SK-N-SH (cell line): ENCODE results near the gene GJD3.
"Not testable (repeated sequence)": the region's sequence is repeated elsewhere in the genome, so short reads cannot be mapped to it uniquely, and the experiment has no call there.

Experiments used
- CHD2 ChIP-seq: fragments of 150-350 bp; IDR thresholded peaks from 2 replicates; pipeline ENCODE4 v1.6.1; 2018; ENCODE audit warnings: low read length; ENCODE audit not compliant: partially characterized antibody
- CTCF ChIP-seq: fragments of 200-600 bp; sonication (generic); IDR thresholded peaks from 2 replicates; pipeline ENCODE4 v1.6.1; 2017; ENCODE audit warnings: antibody characterized with exemption, mild to moderate bottlenecking, moderate library complexity
- POLR2AphosphoS5 ChIP-seq: IDR thresholded peaks from 2 replicates; pipeline ENCODE4 v1.6.1; 2012; ENCODE audit warnings: low read depth, low read length
- RFX5 ChIP-seq: IDR thresholded peaks from 2 replicates; pipeline ENCODE4 v1.6.1; 2012; ENCODE audit warnings: mild to moderate bottlenecking, improper control_type of control experiment, low read length

DNA sequence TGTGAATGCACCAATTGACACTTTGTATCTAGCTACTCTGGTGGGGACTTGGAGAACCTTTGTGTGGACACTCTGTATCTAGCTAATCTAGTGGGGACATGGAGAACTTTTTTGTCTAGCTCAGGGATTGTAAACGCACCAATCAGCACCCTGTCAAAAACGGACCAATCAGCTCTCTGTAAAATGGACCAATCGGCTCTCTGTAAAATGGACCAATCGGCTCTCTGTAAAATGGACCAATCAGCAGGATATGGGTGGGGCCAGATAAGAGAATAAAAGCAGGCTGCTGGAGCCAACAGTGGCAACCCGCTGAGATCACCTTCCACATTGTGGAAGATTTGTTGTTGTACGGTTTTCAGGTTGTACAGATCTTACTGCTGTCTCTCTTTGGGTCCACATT is 12.0 kb upstream of the GJD3 start:
- TF ChIP-seq CTCF, RFX5, CHD2, POLR2AphosphoS5: not testable (repeated sequence)
